Measurements from ENCODE around the gene GOLGA6L2.
"Not testable (repeated sequence)": the region's sequence is repeated elsewhere in the genome, so short reads cannot be mapped to it uniquely, and the experiment has no call there.

Gene GOLGA6L2

GRCh38 chr15:23420806-23421575 lies 26.1 kb downstream of the GOLGA6L2 start:
- H3K4me2 ChIP-seq (ENCODE audit: insufficient read depth, low read length): no peak overlapping the region
- H3K27me3 ChIP-seq (ENCODE audit: insufficient read depth, low read length, poor library complexity): no peaks in the 10 kb centered on the region
- TF ChIP-seq EZH2 (IDR thresholded peaks at IDR 0.05; ENCODE audit: borderline replicate concordance, low read depth, low read length, severe bottlenecking) (no peak), CTCF (IDR thresholded peaks at IDR 0.05; ENCODE audit: borderline replicate concordance, extremely low read depth, low read length, poor library complexity, severe bottlenecking) (no peak)
- H4K20me1 ChIP-seq (ENCODE audit: insufficient read depth, low read length): no peaks in the 10 kb centered on the region
- H3K36me3 ChIP-seq (ENCODE audit: insufficient read depth, low read length): no peaks in the 10 kb centered on the region
- no peaks in the 10 kb centered on the region for H3K9me3 ChIP-seq (ENCODE audit: insufficient read depth, low read length, severe bottlenecking)
- no peak overlapping the region for H3K9ac ChIP-seq (ENCODE audit: low read depth, low read length)
- ATAC-seq (ENCODE audit: insufficient read depth, low read depth) (no peak), DNase-seq (no peak)
- no peak overlapping the region for H3K27ac ChIP-seq (ENCODE audit: low read length)
- no peaks in the 10 kb centered on the region for H3K79me2 ChIP-seq (ENCODE audit: insufficient read depth, low read length)
- 0 out of 2 replicates have a peak, but pooled peaks cover 3% of the 10 kb centered on the region for H3K4me1 ChIP-seq (ENCODE audit: insufficient read depth, low read length)
- no peak overlapping the region for H3K4me3 ChIP-seq (ENCODE audit: low read depth in 1 of 2, low read length in 2 of 2)
- no peak overlapping the region for H2AFZ ChIP-seq (ENCODE audit: low read depth, low read length)

- Histone ChIP-seq H3K27me3 (ENCODE audit: insufficient read depth, low read length, poor library complexity) (no peaks in the 10 kb centered on the region), H2AFZ (ENCODE audit: low read depth, low read length) (no peak overlapping the region), H3K9me3 (ENCODE audit: insufficient read depth, low read length, severe bottlenecking) (no peaks in the 10 kb centered on the region), H3K9ac (ENCODE audit: low read depth, low read length) (no peak overlapping the region), H3K4me2 (ENCODE audit: insufficient read depth, low read length) (no peak overlapping the region), H3K36me3 (ENCODE audit: insufficient read depth, low read length) (no peaks in the 10 kb centered on the region), H3K4me1 (ENCODE audit: insufficient read depth, low read length) (no peaks in the 10 kb centered on the region), H3K27ac (ENCODE audit: low read length) (no peak overlapping the region), H3K79me2 (ENCODE audit: insufficient read depth, low read length) (no peaks in the 10 kb centered on the region), H4K20me1 (ENCODE audit: insufficient read depth, low read length) (no peaks in the 10 kb centered on the region), H3K4me3 (ENCODE audit: low read depth in 1 of 2, low read length in 2 of 2) (no peak overlapping the region)
- no peak for TF ChIP-seq CTCF (IDR thresholded peaks at IDR 0.05; ENCODE audit: borderline replicate concordance, extremely low read depth, low read length, poor library complexity, severe bottlenecking)
- no peak for TF ChIP-seq EZH2 (IDR thresholded peaks at IDR 0.05; ENCODE audit: borderline replicate concordance, low read depth, low read length, severe bottlenecking)
- ATAC-seq (ENCODE audit: insufficient read depth, low read depth) (no peak), DNase-seq (no peak)
Measured at GRCh38 chr15:23416349-23417276, 30.4 kb downstream of the GOLGA6L2 start.

- H2AFZ ChIP-seq (ENCODE audit: low read depth, low read length); H3K27me3 ChIP-seq (ENCODE audit: insufficient read depth, low read length, poor library complexity); H3K4me3 ChIP-seq (ENCODE audit: low read depth in 1 of 2, low read length in 2 of 2); H4K20me1 ChIP-seq (ENCODE audit: insufficient read depth, low read length); H3K9me3 ChIP-seq (ENCODE audit: insufficient read depth, low read length, severe bottlenecking); H3K9ac ChIP-seq (ENCODE audit: low read depth, low read length); H3K4me2 ChIP-seq (ENCODE audit: insufficient read depth, low read length); DNase-seq; H3K27ac ChIP-seq (ENCODE audit: low read length); H3K4me1 ChIP-seq (ENCODE audit: insufficient read depth, low read length); H3K36me3 ChIP-seq (ENCODE audit: insufficient read depth, low read length); H3K79me2 ChIP-seq (ENCODE audit: insufficient read depth, low read length); ATAC-seq (ENCODE audit: insufficient read depth, low read depth): not testable (repeated sequence)
Measured at GRCh38 chr15:23415866-23416265, 31.2 kb downstream of the GOLGA6L2 start.

GRCh38 chr15:23415321-23415865 lies 31.6 kb downstream of the GOLGA6L2 start:
- no peak overlapping the region for H3K4me3 ChIP-seq (ENCODE audit: low read depth in 1 of 2, low read length in 2 of 2)
- TF ChIP-seq CTCF (IDR thresholded peaks at IDR 0.05; ENCODE audit: borderline replicate concordance, extremely low read depth, low read length, poor library complexity, severe bottlenecking): no peak
- TF ChIP-seq EZH2 (IDR thresholded peaks at IDR 0.05; ENCODE audit: borderline replicate concordance, low read depth, low read length, severe bottlenecking): no peak
- H3K9ac ChIP-seq (ENCODE audit: low read depth, low read length): no peak overlapping the region
- no peak overlapping the region for H3K4me2 ChIP-seq (ENCODE audit: insufficient read depth, low read length)
- H3K9me3 ChIP-seq (ENCODE audit: insufficient read depth, low read length, severe bottlenecking): no peaks in the 10 kb centered on the region
- no peaks in the 10 kb centered on the region for H3K79me2 ChIP-seq (ENCODE audit: insufficient read depth, low read length)
- H3K27me3 ChIP-seq (ENCODE audit: insufficient read depth, low read length, poor library complexity): no peaks in the 10 kb centered on the region
- no peaks in the 10 kb centered on the region for H4K20me1 ChIP-seq (ENCODE audit: insufficient read depth, low read length)
- ATAC-seq (ENCODE audit: insufficient read depth, low read depth) (no peak), DNase-seq (no peak)
- H3K36me3 ChIP-seq (ENCODE audit: insufficient read depth, low read length): no peaks in the 10 kb centered on the region
- H3K4me1 ChIP-seq (ENCODE audit: insufficient read depth, low read length): no peaks in the 10 kb centered on the region
- no peak overlapping the region for H3K27ac ChIP-seq (ENCODE audit: low read length)
- no peak overlapping the region for H2AFZ ChIP-seq (ENCODE audit: low read depth, low read length)

- DNase-seq; H3K9me3 ChIP-seq (ENCODE audit: insufficient read depth, low read length, severe bottlenecking); H3K27me3 ChIP-seq (ENCODE audit: insufficient read depth, low read length, poor library complexity); H3K4me3 ChIP-seq (ENCODE audit: low read depth in 1 of 2, low read length in 2 of 2); H3K9ac ChIP-seq (ENCODE audit: low read depth, low read length); H3K4me1 ChIP-seq (ENCODE audit: insufficient read depth, low read length); H3K36me3 ChIP-seq (ENCODE audit: insufficient read depth, low read length); H3K27ac ChIP-seq (ENCODE audit: low read length); H2AFZ ChIP-seq (ENCODE audit: low read depth, low read length); H4K20me1 ChIP-seq (ENCODE audit: insufficient read depth, low read length); H3K79me2 ChIP-seq (ENCODE audit: insufficient read depth, low read length); ATAC-seq (ENCODE audit: insufficient read depth, low read depth); H3K4me2 ChIP-seq (ENCODE audit: insufficient read depth, low read length): not testable (repeated sequence)
Measured at GRCh38 chr15:23412881-23413600, 34.0 kb downstream of the GOLGA6L2 start.

All from DND-41 (cell line).